GM18507 (cell line): ENCODE results near the gene ADPRHL1.
"Not testable (repeated sequence)": the region's sequence is repeated elsewhere in the genome, so short reads cannot be mapped to it uniquely, and the experiment has no call there.

Source experiments
- DNase-seq: peaks from one replicate; pipeline ENCODE4 v3.0.0; 2011; ENCODE audit warnings: low read depth; ENCODE audit not compliant: insufficient read length; ENCODE audit errors: extremely low spot score
- FAIRE-seq: peaks from 2 replicates; lab custom pipeline; 2011; peaks lifted over from hg19 to GRCh38; lab: Jason Lieb, UNC

The ADPRHL1 gene

DNA sequence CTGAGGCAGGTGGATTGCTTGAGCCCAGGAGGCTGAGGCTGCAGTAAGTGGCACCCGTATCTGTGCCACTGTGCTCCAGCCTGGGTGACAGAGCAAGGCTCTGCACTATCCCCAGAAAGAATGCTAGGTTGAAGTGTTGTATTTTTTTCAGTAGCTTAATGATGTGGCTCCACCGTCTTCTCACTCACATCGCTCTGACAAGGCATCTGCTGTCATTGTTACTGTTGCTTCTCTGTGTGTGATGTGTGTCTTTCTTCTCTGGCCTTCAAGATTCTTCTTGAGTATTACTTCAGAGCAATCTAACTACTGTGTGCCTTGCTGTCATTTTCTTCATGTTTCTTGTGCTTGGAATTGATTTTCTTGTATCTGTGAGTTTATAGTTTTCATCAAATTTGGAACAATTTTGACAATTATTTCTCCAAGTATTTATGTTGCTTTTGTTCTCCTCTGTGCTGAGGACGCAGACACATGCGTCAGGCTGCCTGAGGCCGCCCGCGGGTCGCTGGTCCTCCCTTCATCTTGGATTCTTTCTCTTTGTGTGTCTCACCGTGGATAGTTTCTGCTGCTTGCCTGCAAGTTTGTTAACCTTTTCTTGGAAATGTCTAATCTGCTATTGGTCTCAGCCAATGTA, 10.8 kb downstream of the ADPRHL1 start:
- DNase-seq (no peak), FAIRE-seq (no peak)

DNA sequence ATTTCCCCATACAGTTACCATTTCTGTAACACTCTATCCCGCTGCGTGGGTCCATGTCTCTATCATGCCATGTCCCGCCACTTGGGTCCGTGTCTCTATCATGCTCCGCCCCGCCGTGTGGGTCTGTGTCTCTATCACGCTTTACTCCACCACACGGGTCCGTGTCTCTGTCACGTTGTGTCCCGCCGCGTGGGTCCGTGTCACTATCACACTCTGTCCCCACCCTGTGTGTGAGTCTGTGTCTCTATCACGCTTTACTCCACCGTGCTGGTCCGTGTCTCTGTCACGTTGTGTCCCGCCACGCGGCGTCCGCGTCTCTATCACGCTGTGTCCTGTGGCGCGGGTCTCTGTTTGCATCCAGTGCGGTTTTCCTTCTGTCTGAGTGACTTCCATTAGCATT, 11.6 kb downstream of the ADPRHL1 start:
- no peak for FAIRE-seq
- DNase-seq: no peak

DNA sequence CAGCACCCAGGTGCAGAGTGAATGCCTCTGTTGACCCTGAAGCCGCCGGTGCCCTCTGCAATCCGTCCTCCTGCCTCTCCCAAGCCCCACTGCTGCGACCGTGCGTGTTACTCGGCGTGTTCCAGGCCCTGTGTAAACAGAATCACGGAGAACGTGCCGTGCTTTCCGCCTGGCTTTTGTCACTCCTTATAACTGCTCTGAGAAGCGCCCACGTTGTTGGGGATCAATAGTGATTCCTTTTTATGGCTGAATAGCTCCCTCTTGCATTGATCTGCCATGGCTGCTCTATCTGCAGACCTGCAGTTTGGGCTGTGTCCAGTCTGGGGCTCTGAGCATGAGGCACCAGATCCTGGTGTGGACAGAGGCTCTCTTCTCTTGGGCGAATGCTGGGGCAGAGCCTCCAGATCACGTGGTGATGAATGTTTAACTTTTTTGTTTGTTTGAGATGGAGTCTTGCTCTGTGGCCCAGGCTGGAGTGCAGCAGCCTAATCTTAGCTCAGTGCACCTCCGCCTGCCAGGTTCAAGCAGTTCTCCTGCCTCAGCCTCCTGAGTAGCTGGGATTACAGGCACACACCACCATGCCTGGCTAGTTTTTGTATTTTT, 15.8 kb downstream of the ADPRHL1 start:
- DNase-seq: no peak

DNA sequence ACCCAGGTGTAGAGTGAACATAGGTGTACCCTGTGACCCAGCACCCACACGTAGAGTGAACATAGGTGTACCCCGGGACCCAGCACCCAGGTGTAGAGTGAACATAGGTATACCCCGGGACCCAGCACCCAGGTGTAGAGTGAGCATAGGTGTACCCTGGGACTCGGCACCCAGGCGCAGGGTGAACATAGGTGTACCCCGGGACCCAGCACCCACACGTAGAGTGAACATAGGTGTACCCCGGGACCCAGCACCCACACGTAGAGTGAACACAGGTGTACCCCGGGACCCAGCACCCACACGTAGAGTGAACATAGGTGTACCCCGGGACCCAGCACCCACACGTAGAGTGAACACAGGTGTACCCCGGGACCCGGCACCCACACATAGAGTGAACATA, 16.4 kb downstream of the ADPRHL1 start:
- not testable (repeated sequence) for FAIRE-seq, DNase-seq

More for the DNA sequence above, 15.8 kb downstream of the ADPRHL1 start:
- no peak for FAIRE-seq

DNA sequence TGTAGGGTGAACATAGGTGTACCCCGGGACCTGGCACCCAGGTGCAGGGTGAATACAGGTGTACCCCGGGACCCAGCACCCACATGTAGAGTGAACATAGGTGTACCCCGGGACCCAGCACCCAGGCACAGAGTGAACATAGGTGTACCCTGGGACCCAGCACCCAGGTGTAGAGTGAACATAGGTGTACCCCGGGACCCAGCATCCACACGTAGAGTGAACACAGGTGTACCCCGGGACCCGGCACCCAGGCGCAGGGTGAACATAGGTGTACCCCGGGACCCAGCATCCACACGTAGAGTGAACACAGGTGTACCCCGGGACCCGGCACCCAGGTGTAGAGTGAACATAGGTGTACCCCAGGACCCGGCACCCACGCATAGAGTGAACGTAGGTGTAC, 17.4 kb downstream of the ADPRHL1 start:
- not testable (repeated sequence) for DNase-seq, FAIRE-seq

DNA sequence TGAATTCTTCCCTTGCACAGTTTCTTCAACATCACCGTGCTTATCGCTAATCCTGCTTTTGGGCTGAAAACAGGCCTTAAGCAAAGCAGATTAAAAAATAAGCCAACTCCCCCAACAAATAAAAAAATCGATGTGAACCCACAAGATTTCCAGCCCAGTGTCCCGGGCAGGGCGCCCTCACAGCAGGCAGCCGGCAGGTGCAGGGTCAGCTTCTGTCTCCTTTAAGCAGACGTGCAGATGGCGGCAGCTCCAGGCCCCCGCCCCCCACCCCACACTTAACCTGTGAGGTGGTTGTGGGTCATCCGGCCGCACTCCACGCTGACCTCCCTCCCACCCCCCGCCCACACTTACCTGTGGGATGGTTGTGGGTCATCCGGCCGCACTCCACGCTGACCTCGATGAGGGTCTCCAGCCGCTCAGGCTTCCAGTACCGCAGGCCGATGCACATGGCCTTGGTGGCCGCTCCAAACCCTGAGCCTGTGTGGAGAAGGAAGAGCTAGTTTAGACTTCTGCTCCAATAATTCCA, 19.8 kb downstream of the ADPRHL1 start:
- DNase-seq (no peak), FAIRE-seq (no peak)

DNA sequence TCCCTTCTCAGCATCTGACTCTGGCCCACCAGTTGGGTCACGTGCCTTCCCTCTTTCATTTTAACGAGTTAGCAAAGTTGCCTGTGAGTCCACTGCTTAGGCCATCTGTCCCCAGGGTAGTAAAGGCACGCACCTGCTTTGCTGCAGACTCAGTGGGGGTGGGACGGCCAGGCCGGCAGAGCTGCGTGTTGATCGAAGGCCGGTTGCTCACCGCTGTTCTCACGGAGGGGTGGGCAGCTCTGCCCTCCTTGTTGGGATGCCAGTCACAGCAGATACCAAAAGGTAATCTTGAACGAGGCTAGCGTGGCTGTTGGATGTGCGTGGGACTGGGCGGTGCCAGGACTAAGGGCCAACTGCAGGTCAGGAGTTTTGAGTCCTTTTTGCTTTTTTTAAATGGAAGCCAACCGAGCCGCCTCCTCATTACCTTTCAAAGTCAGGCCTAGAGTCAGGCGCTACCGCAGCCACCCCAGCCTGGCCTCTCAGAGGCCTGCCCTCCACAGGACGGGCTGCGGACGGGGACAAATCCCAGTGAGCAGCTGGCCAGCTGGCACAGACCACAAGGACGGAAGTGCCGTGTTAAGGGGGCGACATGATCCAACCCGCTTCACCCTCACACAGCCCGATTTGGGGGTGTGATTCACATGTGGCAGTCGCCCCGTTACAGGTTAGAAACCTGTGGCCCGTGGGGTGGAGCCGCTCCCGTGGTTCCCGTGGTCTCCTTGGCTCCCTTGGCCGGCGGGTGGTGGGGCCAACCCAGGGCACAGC, 20.6 kb downstream of the ADPRHL1 start:
- DNase-seq (no peak), FAIRE-seq (no peak)

DNA sequence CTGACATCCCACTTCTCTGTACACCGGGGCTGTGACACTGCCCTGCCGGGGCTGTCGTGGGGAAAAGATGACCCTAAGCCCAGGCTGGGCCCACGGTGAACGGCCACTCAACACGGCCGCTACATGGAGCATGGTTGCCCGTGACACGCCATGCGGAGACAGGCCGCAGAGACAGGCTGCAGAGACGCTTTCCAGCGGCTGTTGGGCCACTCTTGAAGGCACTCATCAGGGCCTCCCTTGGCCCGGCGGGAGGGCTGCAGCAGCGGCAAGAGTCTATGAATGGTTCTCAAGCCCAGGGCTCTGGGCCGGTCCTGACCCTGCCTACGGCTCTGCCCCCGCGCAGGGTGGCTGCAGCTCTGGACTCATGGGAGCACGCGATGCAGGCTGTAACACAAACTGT, 22.1 kb downstream of the ADPRHL1 start:
- no peak for FAIRE-seq
- DNase-seq: no peak

DNA sequence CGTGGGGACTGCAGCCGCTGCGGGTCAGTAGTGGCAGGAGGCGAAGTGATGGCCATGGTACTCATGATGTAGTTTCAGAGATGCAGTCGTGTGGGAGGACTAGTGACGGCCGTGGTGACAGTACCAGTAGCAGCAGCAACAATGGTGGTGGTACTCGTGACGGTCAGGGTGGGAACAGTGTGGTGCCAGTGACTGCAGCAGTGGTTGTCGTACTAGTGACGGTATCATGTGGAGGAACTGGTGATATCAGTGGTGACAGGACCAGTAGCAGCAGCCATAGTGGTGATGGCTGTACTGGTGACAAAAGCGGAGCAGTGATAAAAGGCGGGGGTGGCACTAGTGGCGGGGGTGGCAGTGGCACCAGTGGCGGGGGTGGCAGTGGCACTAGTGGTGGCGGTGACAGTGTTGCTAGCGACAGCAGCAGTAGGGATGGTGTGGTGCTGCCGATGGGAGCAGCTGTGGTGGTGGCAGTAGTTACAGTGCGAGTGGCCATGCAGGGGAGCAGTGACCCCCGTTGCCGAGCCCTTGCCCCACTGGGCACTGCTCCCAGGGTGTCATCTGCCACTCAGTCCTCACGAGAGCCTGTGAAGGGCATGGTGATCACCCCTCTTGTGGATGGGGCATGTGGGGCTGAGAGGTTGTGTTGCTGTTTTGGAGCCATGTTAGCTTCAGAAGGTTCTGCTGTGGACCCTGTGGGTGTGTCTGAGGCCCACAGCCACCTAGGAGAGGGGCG, 22.7 kb downstream of the ADPRHL1 start:
- no peak for FAIRE-seq

DNA sequence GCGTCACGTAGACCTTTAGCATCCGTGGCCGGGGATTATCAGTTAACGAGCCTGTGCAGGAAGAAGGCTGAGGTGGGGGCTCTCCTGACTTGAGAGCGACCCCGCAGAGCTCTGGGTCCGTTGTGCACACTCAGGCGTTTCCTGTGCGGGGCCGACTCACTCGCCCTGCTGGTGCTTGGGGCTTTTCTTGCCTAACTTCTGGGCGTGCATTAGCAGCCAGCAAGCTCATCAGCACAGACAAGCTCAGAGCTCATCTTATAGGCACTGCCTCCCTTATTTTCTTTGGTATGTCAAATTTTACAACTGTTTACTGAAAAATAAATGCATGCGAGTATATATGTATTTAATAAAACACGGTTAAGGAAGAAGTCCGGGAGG, 23.7 kb downstream of the ADPRHL1 start:
- DNase-seq (no peak), FAIRE-seq (no peak)

More for the DNA sequence above, 22.7 kb downstream of the ADPRHL1 start:
- DNase-seq: no peak

DNA sequence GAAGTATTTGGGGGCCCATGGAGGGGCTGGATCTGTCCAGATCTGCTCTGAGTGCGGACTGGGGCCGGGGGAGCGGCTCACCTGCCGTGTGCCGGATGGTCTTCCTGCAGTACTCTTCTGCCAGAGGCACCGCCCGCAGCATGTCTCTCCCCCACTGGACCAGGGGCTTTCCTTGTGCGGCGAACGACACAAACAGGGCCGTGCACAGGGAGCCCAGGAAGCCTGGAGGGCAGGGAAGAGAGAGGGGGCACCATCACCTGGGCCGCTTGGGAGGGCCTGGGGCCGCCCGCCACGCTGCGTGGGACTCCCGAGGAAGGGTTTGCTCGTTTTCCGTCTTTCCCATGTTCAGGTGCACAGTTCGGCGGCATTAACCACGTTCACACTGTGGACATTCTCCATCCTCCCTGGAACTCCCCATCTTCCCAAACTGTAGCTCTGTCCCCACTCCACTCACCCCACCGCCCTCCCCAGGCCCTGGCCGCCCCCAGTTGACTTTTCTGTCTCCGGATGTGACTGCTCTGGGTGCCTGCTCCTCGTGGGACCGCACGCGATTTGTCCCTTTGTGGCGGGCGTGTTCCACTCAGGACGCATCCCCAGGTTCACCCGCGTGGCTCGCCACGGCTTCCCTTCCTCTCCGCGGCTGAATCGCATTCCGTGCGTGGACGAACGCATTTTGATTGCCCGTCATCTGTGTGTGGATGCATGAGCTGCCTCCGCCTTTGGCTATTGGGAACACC, 24.2 kb downstream of the ADPRHL1 start:
- FAIRE-seq (no peak), DNase-seq (no peak)

DNA sequence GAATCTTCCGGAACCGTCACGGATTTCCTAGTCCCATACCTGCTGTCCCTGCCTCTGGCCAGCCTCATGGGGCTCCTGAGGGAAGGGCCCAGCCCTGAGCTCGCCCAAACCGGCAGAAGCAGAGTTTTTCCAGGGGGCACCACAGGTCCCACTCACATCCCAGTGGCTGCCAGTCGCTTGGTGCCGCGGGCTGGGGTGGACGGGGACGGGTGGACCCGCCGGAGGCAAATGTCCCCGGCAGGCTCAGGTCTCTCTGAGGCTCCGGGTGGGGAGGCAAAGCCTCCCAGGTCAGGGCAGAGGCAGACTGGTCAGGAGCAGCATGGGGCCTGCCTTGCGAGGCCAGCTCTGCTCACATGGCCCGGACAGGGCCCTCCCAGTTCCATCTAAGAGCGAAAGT, 24.8 kb downstream of the ADPRHL1 start:
- no peak for FAIRE-seq
- DNase-seq: no peak

DNA sequence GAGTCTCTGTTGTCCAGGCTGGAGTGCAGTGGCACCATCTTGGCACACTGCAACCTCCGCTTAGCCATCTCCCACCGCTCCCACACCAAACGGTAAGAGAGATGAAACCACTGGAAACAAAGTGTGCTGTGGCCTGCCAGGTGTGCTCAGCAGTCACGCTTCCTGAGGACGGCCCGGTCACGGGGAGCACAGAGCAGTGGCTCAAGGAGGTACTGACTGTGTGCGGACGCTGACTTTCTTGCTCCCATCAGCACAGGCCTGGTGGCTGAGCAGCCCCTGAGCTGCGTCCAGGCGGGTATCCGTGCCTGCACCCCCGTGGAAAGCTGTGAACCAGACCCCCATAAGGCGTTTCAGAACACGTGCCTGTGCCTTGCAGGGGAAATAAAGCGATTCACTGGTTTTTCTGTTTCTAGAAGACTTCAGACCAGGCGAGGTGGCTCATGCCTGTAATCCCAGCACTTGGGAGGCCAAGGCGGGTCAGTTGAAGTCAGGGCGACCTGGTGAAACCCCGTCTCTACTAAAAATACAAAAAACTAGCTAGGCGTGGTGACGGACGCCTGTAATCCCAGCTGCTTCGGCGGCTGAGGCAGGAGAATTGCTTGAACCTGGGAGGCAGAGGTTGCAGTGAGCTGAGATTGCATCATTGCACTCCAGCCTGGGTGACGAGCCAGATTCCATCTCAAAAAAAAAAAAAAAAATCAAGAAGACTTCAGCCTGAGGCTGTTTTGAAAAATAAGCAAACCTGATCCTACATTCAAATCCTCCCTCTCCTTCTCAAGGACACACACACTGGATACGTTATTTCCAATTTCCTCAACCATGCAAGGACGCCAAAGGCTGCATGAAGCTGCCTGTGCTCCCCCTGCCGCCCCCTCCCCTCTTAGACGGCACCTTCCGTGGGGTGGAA, 25.5 kb downstream of the ADPRHL1 start:
- FAIRE-seq: no peak

DNA sequence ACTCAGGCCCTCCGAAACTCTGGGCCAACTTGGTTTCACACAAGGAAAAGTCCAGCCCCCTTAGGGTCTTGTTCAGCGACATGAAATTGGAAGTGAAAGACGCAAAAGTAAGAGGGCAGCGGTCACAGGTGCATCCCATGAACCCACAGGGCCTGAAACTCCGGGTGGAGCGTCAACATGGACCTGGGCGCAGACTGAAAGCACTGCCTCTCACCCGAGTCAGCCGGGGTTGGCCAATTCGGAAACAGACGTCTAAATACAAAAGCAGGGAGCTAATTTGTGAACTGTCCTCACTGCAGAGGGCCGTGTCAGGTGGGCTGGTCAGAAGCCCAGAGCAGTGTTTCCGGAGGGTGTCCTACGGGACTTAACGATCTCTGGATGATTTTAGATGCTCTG, 26.7 kb downstream of the ADPRHL1 start:
- FAIRE-seq (no peak), DNase-seq (no peak)

More for the DNA sequence above, 25.5 kb downstream of the ADPRHL1 start:
- DNase-seq: no peak

DNA sequence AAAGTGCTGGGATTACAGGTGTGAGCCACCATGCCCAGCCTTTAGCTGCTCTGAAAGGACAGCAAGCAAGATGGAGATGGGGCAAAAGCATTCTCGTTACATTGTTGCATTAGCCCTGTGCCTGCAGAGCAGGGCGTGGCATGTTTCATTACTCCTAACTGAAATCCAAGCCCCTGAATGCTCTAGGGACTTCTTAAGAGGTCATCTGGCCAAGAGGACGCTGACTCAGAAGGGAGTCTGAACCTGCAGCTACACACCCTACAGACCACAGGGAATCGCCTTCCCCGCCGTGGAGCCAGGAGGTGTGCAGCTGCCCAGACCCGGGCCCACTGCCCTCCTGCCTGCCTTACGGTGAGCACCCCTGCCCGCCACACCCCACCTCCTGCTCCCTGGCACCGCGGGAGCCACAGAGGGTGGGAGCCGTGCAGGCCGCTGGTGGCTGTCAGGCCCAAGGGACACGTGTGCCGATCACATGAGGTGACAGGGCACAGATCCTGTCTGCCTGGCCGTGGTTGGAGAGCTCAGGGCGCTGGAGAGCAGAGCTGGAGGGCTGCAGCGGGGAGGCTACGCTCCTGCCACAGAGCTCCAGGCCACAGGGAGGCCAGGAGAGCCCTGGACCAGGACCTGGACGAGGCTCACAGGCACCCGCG, 27.2 kb downstream of the ADPRHL1 start:
- FAIRE-seq (no peak), DNase-seq (no peak)

DNA sequence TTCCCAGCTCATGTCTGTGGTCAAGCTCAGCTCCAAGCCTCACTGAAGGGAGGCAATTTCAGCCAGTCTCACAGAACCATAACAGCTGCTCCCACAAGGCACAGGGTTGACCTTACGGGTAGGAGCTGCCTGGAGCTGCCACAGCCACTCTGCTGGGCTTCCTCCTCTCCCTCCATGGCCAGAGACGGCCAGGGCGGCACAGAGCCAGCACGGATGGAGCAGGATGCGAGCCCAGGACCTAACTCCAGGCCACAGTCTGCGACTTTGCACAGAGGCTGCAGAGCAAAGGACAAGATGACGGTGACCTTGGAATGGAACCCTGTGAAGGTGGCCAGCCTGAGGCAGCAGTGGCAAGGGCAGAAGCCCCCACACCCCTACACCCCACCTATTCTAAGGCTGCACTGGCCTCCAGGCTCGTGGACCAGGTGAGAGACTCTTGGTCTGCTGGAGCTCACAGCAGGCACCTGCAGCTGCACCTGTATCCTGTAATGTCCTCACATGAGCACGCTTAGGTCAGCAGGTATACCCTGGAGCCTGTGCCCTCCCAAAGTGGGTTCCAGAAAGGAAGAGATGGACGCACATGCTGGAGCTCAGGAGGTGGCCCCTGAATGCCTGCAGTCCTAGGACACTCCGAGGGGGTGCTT, 29.6 kb downstream of the ADPRHL1 start:
- DNase-seq (no peak), FAIRE-seq (no peak)

DNA sequence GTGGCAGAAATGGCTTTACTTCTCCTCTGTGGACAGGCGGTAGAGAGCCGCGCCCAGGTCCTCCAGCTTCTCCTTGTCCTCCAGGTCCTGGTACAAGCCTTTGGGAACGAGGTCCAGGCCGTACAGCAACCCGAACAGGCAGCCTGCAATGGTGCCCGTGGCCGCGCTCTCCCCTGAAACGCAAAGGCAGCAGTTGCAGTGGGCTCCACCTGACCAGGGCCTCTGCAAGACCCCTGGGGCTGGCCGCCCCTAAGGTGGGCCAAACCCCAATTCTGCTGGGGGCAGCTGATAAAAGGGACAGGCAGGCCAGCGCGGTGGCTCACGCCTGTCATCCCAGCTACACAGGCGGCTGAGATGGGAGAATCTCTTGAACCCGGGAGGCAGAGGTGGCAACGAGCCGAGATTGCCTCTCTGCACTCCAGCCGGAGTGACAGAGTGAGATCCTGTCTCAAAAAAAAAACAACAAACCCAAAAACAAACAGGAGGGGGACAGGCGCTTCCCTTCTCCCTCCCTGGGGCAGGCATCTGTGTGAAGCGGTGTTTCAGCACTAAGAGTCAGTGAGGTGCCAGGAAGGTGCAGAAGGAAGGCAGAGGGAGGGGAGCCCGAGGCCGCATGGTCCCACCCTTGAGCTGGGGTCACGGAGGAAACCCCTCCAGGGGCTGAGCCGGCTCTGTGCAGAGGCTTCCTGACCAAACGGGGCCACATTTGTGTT, 30.3 kb downstream of the ADPRHL1 start:
- DNase-seq (no peak), FAIRE-seq (no peak)
